Right lobe of liver (tissue), 6 donors: Measurements from ENCODE around the gene B4GALT3. TPM values are rescaled to one million over a fixed set of nuclear protein-coding genes. Genes with fewer than 3 reads are reported as not detected.

Experiments used
- ATAC-seq, 4 donors: fragments of 200-7000 bp; cut with Tn5 transposase; one replicate each; pipeline ENCODE4 v1.9.1; 2020; ENCODE audit warnings: mild to moderate bottlenecking in 4 of 4, moderate library complexity in 4 of 4
- DNase-seq, 3 donors: peaks; one replicate each; pipeline ENCODE4 v3.0.0-alpha.2; 2020
- H3K27ac ChIP-seq, 3 donors: fragments of 200-600 bp; one replicate each; pipeline ENCODE4 v1.8.0; 2022
- H3K27me3 ChIP-seq, 2 donors: fragments of 200-600 bp; one replicate each; pipeline ENCODE4 v1.8.0; 2022
- H3K36me3 ChIP-seq, 4 donors: fragments of 200-600 bp; sonication (generic) in 1 of 4; one replicate each; pipeline versions ENCODE4 v1.5.1 to v1.8.0; 2017 to 2022; ENCODE audit warnings: control low read depth in 1 of 4
- H3K4me1 ChIP-seq, 4 donors: fragments of 200-600 bp; sonication (generic) in 1 of 4; one replicate each; pipeline versions ENCODE4 v1.5.1 to v1.8.0; 2017 to 2022; ENCODE audit warnings: control low read depth in 1 of 4
- H3K4me3 ChIP-seq, 3 donors: fragments of 200-600 bp; one replicate each; pipeline ENCODE4 v1.8.0; 2022
- H3K9me3 ChIP-seq, 4 donors: fragments of 200-600 bp; sonication (generic) in 1 of 4; one replicate each; pipeline versions ENCODE4 v1.5.1 to v1.8.0; 2017 to 2022; ENCODE audit warnings: control low read depth in 1 of 4
- CTCF ChIP-seq, 4 donors: fragments of 200-600 bp in 3 of 4; fragments of 450-650 bp in 1 of 4; IDR thresholded peaks; one replicate each; pipeline versions ENCODE4 v1.5.1 to v1.8.0; 2016 to 2022; ENCODE audit warnings: antibody characterized with exemption in 4 of 4, mild to moderate bottlenecking in 2 of 4
- POLR2A ChIP-seq: fragments of 450-650 bp; IDR thresholded peaks from one replicate; pipeline ENCODE4 v1.6.1; 2017; ENCODE audit warnings: antibody characterized with exemption, mild to moderate bottlenecking
- WGBS: methylation state at CpG from one replicate; pipeline ENCODE4 v1.1.6; 2018; ENCODE audit warnings: low coverage, low lambda C conversion rate; ENCODE audit not compliant: insufficient coverage; ENCODE audit errors: missing lambda C conversion rate; 5-methylcytosine and 5-hydroxymethylcytosine counted together
- intact Hi-C, 2 donors: fragments of 100-400 bp; cut with DNase I; formaldehyde crosslinking; loops; one replicate each; pipeline versions ENCODE4 v1.11.2 to v1.14.1; 2022
- total RNA-seq, 6 experiments: library from RNA; depleted of rRNA in 2 of 6; stranded (reverse); fragments of >200 nt in 2 of 6; fragmentation: NEBNext Ultra II Directional in 3 of 6; extraction: Animal tissue kit (Norgen Biotek cat#: 25700) in 3 of 6; gene quantifications; one replicate each; pipeline versions ENCODE4 v1.1.0 to v1.2.4, GENCODE V29; 2016 to 2023
- donor health status: DM: no; HTN: yes; CAD: no.
- donor health status: DM: no; HTN: no; CAD: no.
- donor health status: DM: no; HTN: no; CAD: no.
- donor health status: DM: no; HTN: yes; CAD: no.
- donor health status: DM: no; HTN: yes; CAD: no.

Gene B4GALT3
- total RNA-seq, 6 experiments from 2014 or later: 10.9 to 21.1 (median 13.1) TPM

GRCh38 chr1:161163793-161164192 lies 13.5 kb downstream of the B4GALT3 start:
- no peak overlapping the region for H3K27ac ChIP-seq
- DNase-seq (no peak), ATAC-seq (no peak)
- WGBS: 100% methylated on average over 2 of the region's 5 CpGs
- TF ChIP-seq POLR2A: no peak
- no peak for TF ChIP-seq CTCF (IDR thresholded peaks at IDR 0.05)
- peaks cover 0 to 15% (median 3%) of the 10 kb centered on the region in 4 donors for H3K4me1 ChIP-seq
- H3K4me3 ChIP-seq: no peak overlapping the region
- no peaks in the 10 kb centered on the region for H3K27me3 ChIP-seq
- intact Hi-C loops: no loop called here
- peaks cover 0 to 17% (median 0%) of the 10 kb centered on the region in 4 donors for H3K36me3 ChIP-seq
- no peaks in the 10 kb centered on the region for H3K9me3 ChIP-seq

GRCh38 chr1:161162806-161163205 lies 14.5 kb downstream of the B4GALT3 start:
- ATAC-seq (no peak), DNase-seq (no peak)
- peaks cover 0 to 15% (median 3%) of the 10 kb centered on the region in 4 donors for H3K4me1 ChIP-seq
- H3K27ac ChIP-seq: no peak overlapping the region
- 90% methylated on average over 2 of the region's 10 CpGs for WGBS
- no peaks in the 10 kb centered on the region for H3K9me3 ChIP-seq
- H3K27me3 ChIP-seq: no peaks in the 10 kb centered on the region
- intact Hi-C loops: no loop called here
- H3K36me3 ChIP-seq: peaks cover 0 to 17% (median 0%) of the 10 kb centered on the region in 4 donors
- no peak overlapping the region for H3K4me3 ChIP-seq
- no peak for TF ChIP-seq CTCF (IDR thresholded peaks at IDR 0.05)
- TF ChIP-seq POLR2A: no peak

- no peak for TF ChIP-seq CTCF (IDR thresholded peaks at IDR 0.05)
- TF ChIP-seq POLR2A: no peak
- H3K36me3 ChIP-seq: peaks cover 0 to 22% (median 0%) of the 10 kb centered on the region in 4 donors
- no peaks in the 10 kb centered on the region for H3K27me3 ChIP-seq
- no peak for DNase-seq
- intact Hi-C loops: no loop called here
- no peaks in the 10 kb centered on the region for H3K9me3 ChIP-seq
- H3K4me3 ChIP-seq: no peak overlapping the region
- 40% methylated on average over 1 of the region's 7 CpGs for WGBS
- H3K27ac ChIP-seq: no peak overlapping the region
- no peak for ATAC-seq
- peaks cover 0 to 15% (median 2%) of the 10 kb centered on the region in 4 donors for H3K4me1 ChIP-seq
Observed at GRCh38 chr1:161162052-161162451, 15.3 kb downstream of the B4GALT3 start.

- TF ChIP-seq POLR2A: no peak
- TF ChIP-seq CTCF (IDR thresholded peaks at IDR 0.05): no peak
- peaks cover 0 to 22% (median 0%) of the 10 kb centered on the region in 4 donors for H3K36me3 ChIP-seq
- ATAC-seq (no peak), DNase-seq (no peak)
- 88% methylated on average over 3 of the region's 5 CpGs for WGBS
- no peak overlapping the region for H3K27ac ChIP-seq
- H3K4me3 ChIP-seq: no peak overlapping the region
- H3K4me1 ChIP-seq: peaks cover 0 to 15% (median under 1%) of the 10 kb centered on the region in 4 donors
- intact Hi-C loops: no loop called here
- H3K9me3 ChIP-seq: no peaks in the 10 kb centered on the region
- H3K27me3 ChIP-seq: no peaks in the 10 kb centered on the region
Observed at GRCh38 chr1:161161652-161162051, 15.7 kb downstream of the B4GALT3 start.
